Measurements from ENCODE around the gene RAI14. TPM values are rescaled to one million over a fixed set of nuclear protein-coding genes. Genes with fewer than 3 reads are reported as not detected.
A peak's percentile ranks its signal among the peaks of the same experiment; 100 is the strongest.

The RAI14 gene
- polyA plus RNA-seq, 6 donors from 2014 or later, result 0.08 to 2.4 (median 1.2) TPM; not detected in 2

GRCh38 chr5:34867660-34868059, 211.5 kb downstream of the RAI14 start:
- Mint-ChIP-seq H3K4me3 (no peak overlapping the region), H3K27me3 (no peaks in the 10 kb centered on the region), H3K27ac (peak overlapping the region in 1 of 6 donors; percentile 6), H3K36me3 (no peaks in the 10 kb centered on the region), H3K4me1 (no peaks in the 10 kb centered on the region), H3K9me3 (no peaks in the 10 kb centered on the region)
- ATAC-seq (ENCODE audit: low read depth in 2 of 2), result no peak
- no peak for DNase-seq

DNA sequence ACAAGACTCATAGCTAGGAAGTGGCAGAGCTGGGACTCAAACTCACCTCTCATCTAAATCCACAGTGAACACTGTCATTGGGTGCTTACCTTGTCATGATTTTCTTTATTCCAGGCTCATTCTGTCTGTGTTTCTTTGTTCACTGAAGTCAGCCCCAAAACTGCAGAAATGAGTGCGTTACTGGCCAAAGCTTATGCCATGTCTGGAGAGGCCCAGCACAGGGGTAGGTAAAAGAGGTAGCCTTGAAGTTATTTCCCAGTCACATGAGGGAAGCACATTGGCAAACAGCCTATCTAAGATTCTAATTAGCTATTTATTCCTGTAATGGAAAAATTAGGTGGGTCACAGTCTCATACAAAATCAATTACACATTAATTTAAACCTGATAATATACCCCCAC, 212.7 kb downstream of the RAI14 start:
- H3K36me3 Mint-ChIP-seq, result no peaks in the 10 kb centered on the region

GRCh38 chr5:34869256-34869655, 213.1 kb downstream of the RAI14 start:
- no peak for ATAC-seq (ENCODE audit: low read depth in 2 of 2)
- Mint-ChIP-seq H3K27me3 (peaks cover 0 to 6% (median 0%) of the 10 kb centered on the region in 3 donors), H3K4me1 (no peaks in the 10 kb centered on the region), H3K27ac (no peak overlapping the region), H3K9me3 (peaks cover 0 to under 1% (median 0%) of the 10 kb centered on the region in 7 donors), H3K4me3 (no peak overlapping the region), H3K36me3 (no peaks in the 10 kb centered on the region)
- no peak for DNase-seq

More for the DNA sequence above, 212.7 kb downstream of the RAI14 start:
- peaks cover 0 to 6% (median 0%) of the 10 kb centered on the region in 3 donors for H3K27me3 Mint-ChIP-seq
- no peak overlapping the region for H3K4me3 Mint-ChIP-seq
- H3K4me1 Mint-ChIP-seq, result no peaks in the 10 kb centered on the region
- H3K27ac Mint-ChIP-seq, result no peak overlapping the region
- no peaks in the 10 kb centered on the region for H3K9me3 Mint-ChIP-seq
- ATAC-seq (ENCODE audit: low read depth in 2 of 2), result no peak
- no peak for DNase-seq

- H3K27me3 Mint-ChIP-seq, result peaks cover 0 to 6% (median 0%) of the 10 kb centered on the region in 3 donors
- no peak for ATAC-seq (ENCODE audit: low read depth in 2 of 2)
- peaks cover 0 to 10% (median under 1%) of the 10 kb centered on the region in 7 donors for H3K9me3 Mint-ChIP-seq
- H3K4me3 Mint-ChIP-seq, result no peak overlapping the region
- no peak overlapping the region for H3K27ac Mint-ChIP-seq
- H3K4me1 Mint-ChIP-seq, result no peaks in the 10 kb centered on the region
- no peak for DNase-seq
- H3K36me3 Mint-ChIP-seq, result no peaks in the 10 kb centered on the region
These were observed 214.3 kb downstream of the RAI14 start for GRCh38 chr5:34870382-34870781.

- Mint-ChIP-seq H3K4me1 (no peaks in the 10 kb centered on the region), H3K27me3 (peaks cover 0 to 6% (median 0%) of the 10 kb centered on the region in 3 donors), H3K27ac (no peak overlapping the region), H3K9me3 (peaks cover 5 to 33% (median 19%) of the 10 kb centered on the region in 7 donors), H3K36me3 (peaks cover 4 to 11% of the 10 kb centered on the region in 2 donors), H3K4me3 (no peak overlapping the region)
- ATAC-seq (ENCODE audit: low read depth in 2 of 2) (no peak), DNase-seq (no peak)
These were observed 220.1 kb downstream of the RAI14 start for GRCh38 chr5:34876275-34876674.

DNA sequence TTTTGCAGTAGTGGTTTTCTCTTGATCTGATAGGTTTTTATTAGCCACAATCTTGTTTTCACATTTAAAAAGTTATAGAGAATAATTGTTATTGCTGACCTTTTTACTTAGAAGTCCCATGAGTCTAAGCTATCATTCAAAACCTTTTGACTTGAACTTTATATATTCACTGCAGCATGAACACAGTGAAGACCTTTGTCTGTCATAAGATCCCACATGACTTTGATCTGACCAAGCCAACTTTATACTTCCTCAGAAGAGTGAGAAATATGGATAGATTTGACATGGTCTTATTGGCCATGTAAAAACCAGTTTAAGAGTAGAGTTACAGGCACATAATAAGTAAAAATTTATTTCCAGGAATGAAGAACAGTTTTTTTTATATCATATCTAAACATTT, 225.1 kb downstream of the RAI14 start:
- Mint-ChIP-seq H3K36me3 (peaks cover 3 to 4% of the 10 kb centered on the region in 2 donors), H3K27ac (peak overlapping the region in 1 of 6 donors; percentile 12), H3K27me3 (peaks cover 0 to 8% (median 0%) of the 10 kb centered on the region in 3 donors), H3K9me3 (peaks cover under 1 to 14% (median 10%) of the 10 kb centered on the region in 7 donors), H3K4me1 (no peaks in the 10 kb centered on the region), H3K4me3 (no peak overlapping the region)
- DNase-seq, result no peak
- ATAC-seq (ENCODE audit: low read depth in 2 of 2), result no peak

Other genes starting within 250 kb of the RAI14 start
- 1 to 10 TPM in 1 of 6 donors, under 1 TPM in 1, not detected in 4; 0.29 to 3.6 TPM for gene TTC23L, start 182.8 kb downstream of the RAI14 start, polyA plus RNA-seq (ENCODE audit: low read depth in 6 of 6)

Data from naive B cell (primary cell).